Neutrophil (primary cell): ENCODE results near the gene RSAD2.
A peak's percentile ranks its signal among the peaks of the same experiment; 100 is the strongest.

Experiments used
- H3K27ac ChIP-seq: fragments of 200-600 bp; sonication (generic); 2 replicates; pipeline ENCODE4 v1.5.1; 2016; ENCODE audit warnings: mild to moderate bottlenecking, moderate library complexity
- H3K27me3 ChIP-seq: fragments of 200-600 bp; sonication (generic); 2 replicates; pipeline ENCODE4 v1.6.0; 2016; ENCODE audit warnings: mild to moderate bottlenecking
- H3K36me3 ChIP-seq: fragments of 200-600 bp; sonication (generic); 2 replicates; pipeline ENCODE4 v1.5.1; 2017
- H3K4me1 ChIP-seq, 2 experiments: fragments of 200-600 bp in 1 of 2; sonication (generic) in 1 of 2; 1 replicate in 1 of 2; 2 replicates in 1 of 2; pipeline versions ENCODE4 v1.5.1 to v1.6.1; 2013 to 2016; ENCODE audit warnings: low read depth in 1 of 2, low read length in 1 of 2, mild to moderate bottlenecking in 1 of 2, moderate library complexity in 1 of 2; ENCODE audit not compliant: control insufficient read depth in 1 of 2, insufficient read depth in 1 of 2
- H3K4me3 ChIP-seq, 2 experiments: fragments of 200-600 bp in 1 of 2; sonication (generic) in 1 of 2; 1 replicate in 1 of 2; 2 replicates in 1 of 2; pipeline ENCODE4 v1.5.1; 2013 to 2016; ENCODE audit warnings: low read depth in 1 of 2, low read length in 1 of 2, mild to moderate bottlenecking in 1 of 2, moderate library complexity in 1 of 2
- H3K9me3 ChIP-seq: fragments of 200-600 bp; sonication (generic); 2 replicates; pipeline ENCODE4 v1.5.1; 2016
- TF ChIP-seq, protein P1 (sequence below): fragments of 200-600 bp; sonication (generic); IDR thresholded peaks from 2 replicates; pipeline ENCODE4 v1.5.1; 2016; ENCODE audit warnings: antibody characterized with exemption

The RSAD2 gene

DNA sequence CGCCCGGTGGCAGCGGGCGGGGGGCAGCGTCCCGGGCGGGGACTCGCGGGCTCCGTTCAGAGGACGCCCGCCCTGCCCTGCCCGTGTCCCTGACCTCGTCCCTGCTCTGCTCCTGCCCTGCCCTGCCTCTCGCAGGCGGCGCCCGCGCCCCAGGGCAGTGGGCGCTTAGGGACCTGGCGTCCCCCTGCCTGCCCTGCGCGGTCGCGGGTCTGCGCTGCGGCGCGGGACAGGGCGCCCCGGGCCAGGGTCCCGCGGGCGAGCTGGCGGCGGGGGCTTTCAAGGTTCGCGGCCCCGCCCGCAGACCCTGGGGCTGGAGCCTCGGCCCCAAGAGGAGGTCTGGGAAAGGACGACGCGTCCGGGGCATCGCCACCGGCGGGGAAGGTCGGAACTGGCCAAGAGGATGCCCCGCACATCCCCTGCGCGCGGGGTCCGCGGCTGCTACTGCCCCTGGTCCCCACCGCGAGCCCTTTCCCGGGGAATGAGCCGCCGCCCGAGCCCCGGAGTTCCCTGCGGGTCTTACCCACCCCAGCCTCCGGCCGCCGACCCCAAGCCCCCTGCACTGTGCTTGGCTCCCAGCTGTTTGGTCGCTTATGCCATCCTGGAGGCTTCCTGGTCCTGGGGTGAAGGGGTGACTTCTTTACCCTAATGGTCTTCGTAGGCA lies 40.3 kb downstream of the RSAD2 start:
- Histone ChIP-seq H3K9me3 (no peaks in the 10 kb centered on the region), H3K4me1 (peaks cover 19% of the 10 kb centered on the region in 2 experiments), H3K36me3 (no peaks in the 10 kb centered on the region), H3K27ac (peak overlapping the region; percentile 69), H3K4me3 (peak overlapping the region; percentile 67 to 69), H3K27me3 (no peaks in the 10 kb centered on the region)
- TF ChIP-seq, protein P1, sequence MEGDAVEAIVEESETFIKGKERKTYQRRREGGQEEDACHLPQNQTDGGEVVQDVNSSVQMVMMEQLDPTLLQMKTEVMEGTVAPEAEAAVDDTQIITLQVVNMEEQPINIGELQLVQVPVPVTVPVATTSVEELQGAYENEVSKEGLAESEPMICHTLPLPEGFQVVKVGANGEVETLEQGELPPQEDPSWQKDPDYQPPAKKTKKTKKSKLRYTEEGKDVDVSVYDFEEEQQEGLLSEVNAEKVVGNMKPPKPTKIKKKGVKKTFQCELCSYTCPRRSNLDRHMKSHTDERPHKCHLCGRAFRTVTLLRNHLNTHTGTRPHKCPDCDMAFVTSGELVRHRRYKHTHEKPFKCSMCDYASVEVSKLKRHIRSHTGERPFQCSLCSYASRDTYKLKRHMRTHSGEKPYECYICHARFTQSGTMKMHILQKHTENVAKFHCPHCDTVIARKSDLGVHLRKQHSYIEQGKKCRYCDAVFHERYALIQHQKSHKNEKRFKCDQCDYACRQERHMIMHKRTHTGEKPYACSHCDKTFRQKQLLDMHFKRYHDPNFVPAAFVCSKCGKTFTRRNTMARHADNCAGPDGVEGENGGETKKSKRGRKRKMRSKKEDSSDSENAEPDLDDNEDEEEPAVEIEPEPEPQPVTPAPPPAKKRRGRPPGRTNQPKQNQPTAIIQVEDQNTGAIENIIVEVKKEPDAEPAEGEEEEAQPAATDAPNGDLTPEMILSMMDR: no peak

DNA sequence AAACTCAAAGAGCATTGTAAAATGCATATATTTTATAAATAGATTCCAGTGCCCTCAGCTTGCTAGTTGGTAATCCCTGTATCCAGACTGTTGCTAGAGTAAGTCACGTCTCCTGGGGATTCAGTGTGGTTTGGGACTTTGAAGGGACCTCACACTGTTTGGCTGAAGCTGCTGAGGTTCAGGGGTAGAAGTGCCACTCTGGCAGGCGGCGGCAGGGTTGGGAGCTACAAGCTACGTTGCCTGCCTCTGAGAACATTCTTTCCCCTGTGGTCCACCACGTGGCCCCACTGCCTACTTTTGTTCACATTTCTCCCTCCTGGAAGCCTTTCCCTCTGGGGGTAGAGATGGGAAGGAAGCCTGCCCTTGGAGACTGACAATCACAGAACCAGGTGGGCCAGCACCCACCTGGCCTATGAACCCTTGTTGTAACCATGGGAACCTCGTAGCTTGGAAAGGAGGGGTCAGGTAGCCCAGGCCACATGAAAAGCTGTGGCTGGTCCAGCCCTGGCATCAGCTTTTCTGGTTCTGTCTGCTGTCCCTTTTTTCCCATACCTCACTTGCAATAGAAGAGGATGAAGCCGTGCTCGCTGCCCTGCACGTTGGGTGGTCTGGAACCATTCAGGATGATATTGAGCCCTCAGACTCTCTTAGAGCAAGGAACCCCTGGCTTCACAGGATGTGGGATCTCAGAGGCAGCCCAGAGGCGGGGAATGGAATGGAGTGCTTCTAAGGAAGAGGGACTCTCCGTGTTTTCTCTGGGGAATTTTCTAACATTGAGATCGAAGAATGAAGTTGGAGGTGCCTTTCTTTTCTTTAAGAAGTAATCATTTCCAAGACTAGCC lies 42.5 kb downstream of the RSAD2 start:
- no peaks in the 10 kb centered on the region for H3K36me3 ChIP-seq
- no peaks in the 10 kb centered on the region for H3K27me3 ChIP-seq
- no peak overlapping the region for H3K27ac ChIP-seq
- TF ChIP-seq, protein P1: no peak
- peaks cover 31 to 32% of the 10 kb centered on the region in 2 experiments for H3K4me1 ChIP-seq
- H3K9me3 ChIP-seq: no peaks in the 10 kb centered on the region
- H3K4me3 ChIP-seq: no peak overlapping the region

DNA sequence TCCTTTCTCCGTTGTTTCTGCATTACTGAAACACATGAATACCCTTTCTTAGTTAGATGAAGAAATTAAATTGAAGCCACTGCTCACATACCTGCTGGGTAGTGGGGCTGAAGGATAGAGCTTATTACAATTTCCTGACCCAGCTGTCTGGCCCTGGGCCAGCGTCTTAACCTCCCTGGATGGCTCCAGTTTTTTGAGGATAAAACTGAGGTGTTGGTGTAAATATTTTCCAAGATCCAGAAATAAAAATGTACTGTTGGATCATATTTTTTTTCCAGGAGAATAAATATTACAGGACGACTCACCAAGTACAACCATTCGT lies 43.1 kb downstream of the RSAD2 start:
- Histone ChIP-seq H3K36me3 (no peaks in the 10 kb centered on the region), H3K27ac (no peak overlapping the region), H3K27me3 (no peaks in the 10 kb centered on the region), H3K4me3 (no peak overlapping the region), H3K9me3 (no peaks in the 10 kb centered on the region), H3K4me1 (peaks cover 37 to 38% of the 10 kb centered on the region in 2 experiments)
- TF ChIP-seq, protein P1: no peak

DNA sequence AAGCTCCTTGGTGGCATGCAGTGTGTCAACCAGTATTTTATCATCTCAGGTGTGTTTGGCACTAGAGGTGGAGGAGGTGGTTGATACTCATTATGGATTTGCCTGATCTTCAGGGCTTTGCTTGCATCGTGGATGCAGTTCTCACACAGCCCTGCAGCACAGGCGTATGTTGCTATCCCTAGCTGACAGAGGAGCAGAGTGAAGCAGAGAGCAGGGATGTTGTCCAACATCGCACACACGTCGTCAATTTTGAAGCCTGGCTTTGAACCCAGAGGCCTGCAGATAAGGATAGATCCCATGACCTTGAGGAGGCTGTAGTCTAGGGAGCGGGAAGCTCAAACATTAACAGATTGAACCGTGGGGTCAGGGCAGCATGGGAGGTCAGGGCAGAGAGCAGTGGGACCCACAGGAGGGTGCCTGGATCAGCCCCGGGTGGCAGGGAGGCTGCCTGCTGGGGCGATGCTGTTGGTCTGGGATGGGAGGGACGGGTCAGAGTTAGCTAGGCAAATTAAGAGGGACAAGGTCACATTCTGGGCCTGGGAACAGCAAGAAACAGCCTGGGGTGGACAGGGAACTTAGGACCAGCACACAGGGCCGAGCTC lies 43.8 kb downstream of the RSAD2 start:
- H3K4me1 ChIP-seq: peaks cover 38 to 40% of the 10 kb centered on the region in 2 experiments
- TF ChIP-seq, protein P1: no peak
- H3K27ac ChIP-seq: no peak overlapping the region
- no peaks in the 10 kb centered on the region for H3K36me3 ChIP-seq
- H3K9me3 ChIP-seq: no peaks in the 10 kb centered on the region
- no peak overlapping the region for H3K4me3 ChIP-seq
- H3K27me3 ChIP-seq: no peaks in the 10 kb centered on the region

DNA sequence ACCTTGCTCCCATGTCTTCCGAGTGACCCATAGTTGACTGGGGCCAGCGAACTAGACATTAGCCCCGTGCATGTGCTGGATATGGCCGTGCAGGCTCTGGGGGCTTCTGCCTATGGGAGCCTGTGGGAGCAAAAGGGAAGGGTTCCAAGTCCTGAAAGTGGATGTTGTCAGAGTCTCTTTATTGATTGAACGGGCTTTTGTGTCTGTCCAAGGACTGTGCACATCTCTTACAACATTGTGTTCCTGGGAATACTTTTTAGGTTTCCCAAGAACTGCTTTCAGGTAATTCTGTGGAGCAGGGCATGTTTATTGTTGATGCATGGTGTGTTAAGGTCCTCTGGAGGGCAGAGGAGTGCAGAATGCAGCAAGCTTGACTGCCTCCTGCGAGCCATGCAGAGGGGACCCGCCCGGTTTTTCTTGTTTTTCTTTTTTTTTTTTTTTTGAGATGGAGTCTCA lies 44.7 kb downstream of the RSAD2 start:
- Histone ChIP-seq H3K4me3 (no peak overlapping the region), H3K4me1 (peaks cover 34 to 36% of the 10 kb centered on the region in 2 experiments), H3K27ac (no peak overlapping the region), H3K27me3 (no peaks in the 10 kb centered on the region), H3K36me3 (no peaks in the 10 kb centered on the region), H3K9me3 (no peaks in the 10 kb centered on the region)
- TF ChIP-seq, protein P1: no peak
